Astrocyte (in vitro differentiated cells and primary cell): ENCODE results near the gene PPP1R12B. TPM values are rescaled to one million over a fixed set of nuclear protein-coding genes. Genes with fewer than 3 reads are reported as not detected.

ENCODE experiments used
- DNase-seq: peaks from one replicate; pipeline ENCODE4 v3.0.0-alpha.2; 2010; ENCODE audit warnings: low read depth
- FAIRE-seq: peaks from 2 replicates; lab custom pipeline; 2011; peaks lifted over from hg19 to GRCh38; lab: Jason Lieb, UNC
- H2AFZ ChIP-seq: 2 replicates; pipeline ENCODE4 v1.6.0; 2012; ENCODE audit warnings: low read depth, low read length, inconsistent platforms
- H3K27ac ChIP-seq: 2 replicates; pipeline ENCODE4 v1.5.1; 2011; ENCODE audit warnings: low read depth, low read length, inconsistent platforms
- H3K27me3 ChIP-seq: 2 replicates; pipeline ENCODE4 v1.6.0; 2011; ENCODE audit warnings: low read length, inconsistent platforms; ENCODE audit not compliant: insufficient read depth
- H3K36me3 ChIP-seq: 2 replicates; pipeline ENCODE4 v1.5.1; 2011; ENCODE audit warnings: low read length, inconsistent platforms; ENCODE audit not compliant: insufficient read depth
- H3K4me1 ChIP-seq: 2 replicates; pipeline ENCODE4 v1.5.1; 2011; ENCODE audit warnings: low read length, inconsistent platforms; ENCODE audit not compliant: insufficient read depth
- H3K4me2 ChIP-seq: 2 replicates; pipeline ENCODE4 v1.6.0; 2012; ENCODE audit warnings: low read length, inconsistent platforms
- H3K4me3 ChIP-seq: 2 replicates; pipeline ENCODE4 v1.5.1; 2011; ENCODE audit warnings: low read depth, mild to moderate bottlenecking, low read length, inconsistent platforms; ENCODE audit not compliant: insufficient read depth
- H3K79me2 ChIP-seq: 2 replicates; pipeline ENCODE4 v1.6.0; 2012; ENCODE audit warnings: mild to moderate bottlenecking, low read length, inconsistent platforms; ENCODE audit not compliant: insufficient read depth
- H3K9ac ChIP-seq: 2 replicates; pipeline ENCODE4 v1.6.0; 2012; ENCODE audit warnings: mild to moderate bottlenecking, low read length, inconsistent platforms
- H3K9me3 ChIP-seq: 2 replicates; pipeline ENCODE4 v1.5.1; 2012; ENCODE audit warnings: low read depth, mild to moderate bottlenecking, low read length, inconsistent platforms; ENCODE audit not compliant: insufficient read depth
- H4K20me1 ChIP-seq: 2 replicates; pipeline ENCODE4 v1.6.0; 2012; ENCODE audit warnings: low read length, inconsistent platforms; ENCODE audit not compliant: insufficient read depth
- H3K27ac Mint-ChIP-seq: one replicate; pipeline ENCODE4 v1.8.0; 2021; ENCODE audit warnings: mild to moderate bottlenecking, mixed read lengths; ENCODE audit not compliant: unreplicated experiment
- H3K27me3 Mint-ChIP-seq: one replicate; pipeline ENCODE4 v1.8.0; 2021; ENCODE audit warnings: low read depth, mixed read lengths; ENCODE audit not compliant: unreplicated experiment
- H3K36me3 Mint-ChIP-seq: one replicate; pipeline ENCODE4 v1.8.0; 2021; ENCODE audit warnings: low read depth, mixed read lengths; ENCODE audit not compliant: unreplicated experiment
- H3K4me1 Mint-ChIP-seq: one replicate; pipeline ENCODE4 v1.8.0; 2021; ENCODE audit warnings: low read depth, mixed read lengths; ENCODE audit not compliant: unreplicated experiment
- H3K4me3 Mint-ChIP-seq: one replicate; pipeline ENCODE4 v1.8.0; 2021; ENCODE audit warnings: mild to moderate bottlenecking, moderate library complexity, mixed read lengths; ENCODE audit not compliant: unreplicated experiment
- H3K9me3 Mint-ChIP-seq: one replicate; pipeline ENCODE4 v1.8.0; 2021; ENCODE audit warnings: mild to moderate bottlenecking, mixed read lengths; ENCODE audit not compliant: unreplicated experiment
- CTCF ChIP-seq: IDR thresholded peaks from 2 replicates; pipeline ENCODE4 v1.5.1; 2011; ENCODE audit warnings: low read depth, mild to moderate bottlenecking, inconsistent platforms, low read length, moderate library complexity; ENCODE audit not compliant: insufficient read depth
- EZH2 ChIP-seq: IDR thresholded peaks from 2 replicates; pipeline ENCODE4 v1.6.1; 2012; ENCODE audit warnings: mild to moderate bottlenecking, low read length, inconsistent platforms; ENCODE audit not compliant: insufficient read depth
- total RNA-seq: library from RNA; stranded (reverse); gene quantifications from 2 replicates; pipeline ENCODE4 v1.2.1, GENCODE V29; 2021

The PPP1R12B gene
- total RNA-seq, 1 donor from 2014 or later, result 12.2 TPM

DNA sequence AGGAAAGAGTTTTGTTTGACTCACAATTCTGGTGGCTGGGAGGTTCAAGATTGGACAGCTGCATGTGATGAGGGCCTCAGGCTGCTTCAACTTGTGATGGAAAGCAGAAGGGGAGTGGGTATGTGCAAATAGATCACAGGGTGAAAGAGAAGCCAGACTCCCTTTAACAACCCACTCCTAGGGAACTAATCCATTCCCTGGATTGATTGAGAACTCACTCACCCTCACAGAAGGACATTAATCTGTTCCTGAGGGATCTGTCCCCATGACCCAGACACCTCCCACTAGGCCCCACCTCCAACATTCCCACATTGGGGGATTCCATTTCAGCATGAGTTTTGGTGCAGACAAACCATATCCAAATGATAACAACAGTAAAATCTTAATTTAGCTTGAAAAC, 32.3 kb upstream of the PPP1R12B start:
- no peak for DNase-seq
- no peaks in the 10 kb centered on the region for H3K36me3 Mint-ChIP-seq
- Histone ChIP-seq H3K9me3 (no peaks in the 10 kb centered on the region), H3K4me2 (no peak overlapping the region), H3K27me3 (peaks cover 17% of the 10 kb centered on the region), H3K36me3 (no peaks in the 10 kb centered on the region), H2AFZ (no peak overlapping the region), H3K9ac (no peak overlapping the region), H3K4me1 (peaks cover 5% of the 10 kb centered on the region), H3K27ac (no peak overlapping the region), H3K79me2 (no peaks in the 10 kb centered on the region), H4K20me1 (no peaks in the 10 kb centered on the region), H3K4me3 (no peak overlapping the region)
- peaks cover 6% of the 10 kb centered on the region for H3K4me1 Mint-ChIP-seq
- no peaks in the 10 kb centered on the region for H3K9me3 Mint-ChIP-seq
- no peak for FAIRE-seq
- no peak overlapping the region for H3K4me3 Mint-ChIP-seq
- no peak overlapping the region for H3K27ac Mint-ChIP-seq
- no peak for TF ChIP-seq CTCF
- no peak for TF ChIP-seq EZH2
- peaks cover 26% of the 10 kb centered on the region for H3K27me3 Mint-ChIP-seq

GRCh38 chr1:202317941-202318925, 30.3 kb upstream of the PPP1R12B start:
- Mint-ChIP-seq H3K27ac (no peak overlapping the region), H3K4me3 (no peak overlapping the region), H3K27me3 (peaks cover 30% of the 10 kb centered on the region), H3K36me3 (no peaks in the 10 kb centered on the region), H3K4me1 (no peaks in the 10 kb centered on the region), H3K9me3 (no peaks in the 10 kb centered on the region)
- Histone ChIP-seq H3K27me3 (peaks cover 17% of the 10 kb centered on the region), H4K20me1 (no peaks in the 10 kb centered on the region), H3K79me2 (no peaks in the 10 kb centered on the region), H3K4me1 (no peaks in the 10 kb centered on the region), H3K9ac (no peak overlapping the region), H3K27ac (no peak overlapping the region), H2AFZ (no peak overlapping the region), H3K4me3 (no peak overlapping the region), H3K9me3 (no peaks in the 10 kb centered on the region), H3K36me3 (no peaks in the 10 kb centered on the region), H3K4me2 (no peak overlapping the region)
- FAIRE-seq (no peak), DNase-seq (no peak)
- TF ChIP-seq EZH2, result no peak

DNA sequence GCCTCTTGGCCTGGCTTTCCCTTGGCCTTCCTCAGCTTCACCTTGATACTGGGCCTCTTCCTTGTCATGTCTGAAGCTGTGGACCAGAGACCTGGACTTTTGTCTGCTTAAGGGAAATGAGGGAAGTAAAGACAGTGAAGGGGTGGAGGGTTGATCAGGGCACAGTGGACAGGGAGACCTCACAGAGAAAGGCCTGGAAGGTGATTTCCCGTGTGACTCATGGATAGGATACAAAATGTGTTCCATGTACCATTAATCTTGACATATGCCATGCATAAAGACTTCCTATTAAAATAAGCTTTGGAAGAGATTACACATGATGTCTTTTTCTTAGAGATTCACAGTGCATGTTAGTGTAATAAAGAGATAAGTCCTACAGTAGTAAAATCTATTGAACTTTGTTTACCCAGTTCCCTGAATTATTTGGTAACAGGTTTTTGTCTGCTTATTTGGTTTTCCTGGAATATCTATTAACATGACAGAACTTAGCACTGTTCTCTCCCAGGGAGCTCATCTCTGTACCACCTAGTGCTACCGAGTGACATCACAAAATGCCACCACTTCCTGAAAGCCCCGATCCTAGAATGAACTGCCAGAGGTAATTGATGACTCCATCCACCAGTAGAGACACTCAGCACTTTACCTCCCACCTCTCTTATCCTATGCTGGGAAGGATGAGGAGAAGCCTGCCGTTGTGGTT, 29.0 kb upstream of the PPP1R12B start:
- Histone ChIP-seq H3K36me3 (no peaks in the 10 kb centered on the region), H3K4me1 (no peaks in the 10 kb centered on the region), H3K27ac (no peak overlapping the region), H4K20me1 (no peaks in the 10 kb centered on the region), H3K4me2 (no peak overlapping the region), H3K79me2 (no peaks in the 10 kb centered on the region), H3K9ac (no peak overlapping the region), H3K27me3 (peaks cover 14% of the 10 kb centered on the region), H3K9me3 (no peaks in the 10 kb centered on the region), H2AFZ (no peak overlapping the region), H3K4me3 (no peak overlapping the region)
- peaks cover 30% of the 10 kb centered on the region for H3K27me3 Mint-ChIP-seq
- FAIRE-seq (no peak), DNase-seq (no peak)
- H3K27ac Mint-ChIP-seq, result no peak overlapping the region
- H3K9me3 Mint-ChIP-seq, result no peaks in the 10 kb centered on the region
- no peaks in the 10 kb centered on the region for H3K36me3 Mint-ChIP-seq
- TF ChIP-seq EZH2, result no peak
- no peak for TF ChIP-seq CTCF
- no peaks in the 10 kb centered on the region for H3K4me1 Mint-ChIP-seq
- no peak overlapping the region for H3K4me3 Mint-ChIP-seq
